ENCODE results near the gene ARF5.

Gene ARF5

DNA sequence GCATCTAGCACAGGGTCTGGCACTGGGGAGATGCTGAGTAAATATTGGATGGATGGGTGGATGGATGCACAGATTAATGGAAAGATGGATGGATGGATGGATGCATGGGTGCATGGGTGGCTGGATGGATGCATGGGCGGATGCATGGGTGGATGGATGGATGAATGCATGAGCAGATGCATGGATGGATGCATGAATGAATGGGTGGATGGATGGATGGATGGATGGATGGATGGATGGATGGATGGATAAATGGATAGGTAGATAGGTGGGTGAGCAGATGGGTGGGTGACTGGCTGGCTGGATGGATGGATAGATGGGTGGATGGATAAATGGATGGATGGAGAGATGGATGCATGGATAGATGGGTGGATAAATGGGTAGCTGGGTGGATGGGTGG is 24.1 kb downstream of the ARF5 start:
- peaks cover 11% of the 10 kb centered on the region; the same call in 1 of the 2 replicates for H3K9me3 ChIP-seq (ENCODE audit: insufficient read depth, low read depth, low read length)
- no peaks in the 10 kb centered on the region for H3K36me3 ChIP-seq (ENCODE audit: insufficient read depth, low read length)
- no peak overlapping the region for H3K9ac ChIP-seq (ENCODE audit: low read depth, low read length)
- peaks cover 17% of the 10 kb centered on the region for H3K27me3 ChIP-seq (ENCODE audit: insufficient read depth, low read length)
- 88% methylated on average over 1 of the region's 1 CpG for WGBS
- H3K27ac ChIP-seq (ENCODE audit: low read depth, low read length), result no peak overlapping the region
- H3K4me1 ChIP-seq (ENCODE audit: insufficient read depth, low read length), result no peaks in the 10 kb centered on the region
- no peak overlapping the region for H3K4me3 ChIP-seq (ENCODE audit: low read length)

DNA sequence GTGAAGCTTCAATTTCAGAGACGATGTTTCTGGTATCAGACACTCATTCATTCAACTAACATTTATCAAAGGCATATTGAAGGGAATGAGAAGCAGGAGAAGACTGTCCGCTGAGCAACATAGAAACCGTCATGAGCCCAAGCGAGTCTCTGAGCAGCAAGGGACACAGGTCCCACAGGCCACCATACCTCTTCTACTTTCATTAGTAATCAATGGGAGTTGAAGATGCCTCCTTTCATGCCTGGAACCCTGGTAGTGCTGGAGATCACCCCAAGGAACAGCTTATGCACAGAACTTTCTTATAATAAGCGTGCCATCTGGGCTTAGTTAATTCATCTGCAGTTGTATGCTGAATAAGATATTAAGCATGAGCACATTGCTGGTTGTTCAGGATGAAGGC is 28.5 kb downstream of the ARF5 start:
- no peak overlapping the region for H3K9ac ChIP-seq (ENCODE audit: low read depth, low read length)
- peaks cover 3% of the 10 kb centered on the region; the same call in 1 of the 2 replicates for H3K4me1 ChIP-seq (ENCODE audit: insufficient read depth, low read length)
- H3K9me3 ChIP-seq (ENCODE audit: insufficient read depth, low read depth, low read length), result no peaks in the 10 kb centered on the region
- H3K36me3 ChIP-seq (ENCODE audit: insufficient read depth, low read length), result no peaks in the 10 kb centered on the region
- H3K4me3 ChIP-seq (ENCODE audit: low read length), result no peak overlapping the region
- peaks cover 61% of the 10 kb centered on the region for H3K27me3 ChIP-seq (ENCODE audit: insufficient read depth, low read length)
- no peak overlapping the region for H3K27ac ChIP-seq (ENCODE audit: low read depth, low read length)
- WGBS, result 92% methylated on average over 5 of the region's 5 CpGs

DNA sequence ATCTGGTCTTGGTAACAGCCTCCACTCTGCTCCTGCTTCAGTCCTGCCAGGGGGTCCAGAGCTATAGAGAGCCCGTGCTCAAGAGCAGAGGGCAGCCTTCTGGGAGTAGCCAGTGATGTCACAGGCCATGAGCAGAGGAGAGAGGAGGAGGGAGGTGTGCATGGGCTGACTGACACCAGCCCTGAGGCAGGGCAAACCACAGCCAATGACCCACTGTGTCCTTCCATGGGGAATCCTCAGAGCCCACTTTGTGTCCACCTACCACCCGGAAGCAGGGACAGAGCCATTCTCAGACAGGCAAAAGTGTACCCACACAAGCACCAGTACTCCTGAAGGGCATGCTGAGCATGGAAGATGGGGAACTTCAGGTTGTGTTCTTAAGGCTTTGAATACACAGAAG is 29.8 kb downstream of the ARF5 start, which contains the start of gene PAX4:
PAX4 (minus strand) TSS at position 101 of the 400 bp plus-strand sequence. CDS start 2,214 bp downstream, outside the sequence.
- WGBS, result 49% methylated on average over 2 of the region's 2 CpGs
- Histone ChIP-seq H3K27ac (ENCODE audit: low read depth, low read length) (no peak within 1 kb of the TSS), H3K36me3 (ENCODE audit: insufficient read depth, low read length) (no peaks in the 10 kb centered on the region), H3K27me3 (ENCODE audit: insufficient read depth, low read length) (peaks cover 64% of the 10 kb centered on the region), H3K9me3 (ENCODE audit: insufficient read depth, low read depth, low read length) (no peaks in the 10 kb centered on the region), H3K9ac (ENCODE audit: low read depth, low read length) (no peak within 1 kb of the TSS), H3K4me3 (ENCODE audit: low read length) (no peak within 1 kb of the TSS), H3K4me1 (ENCODE audit: insufficient read depth, low read length) (peaks cover 3% of the 10 kb centered on the region; the same call in 1 of the 2 replicates)

DNA sequence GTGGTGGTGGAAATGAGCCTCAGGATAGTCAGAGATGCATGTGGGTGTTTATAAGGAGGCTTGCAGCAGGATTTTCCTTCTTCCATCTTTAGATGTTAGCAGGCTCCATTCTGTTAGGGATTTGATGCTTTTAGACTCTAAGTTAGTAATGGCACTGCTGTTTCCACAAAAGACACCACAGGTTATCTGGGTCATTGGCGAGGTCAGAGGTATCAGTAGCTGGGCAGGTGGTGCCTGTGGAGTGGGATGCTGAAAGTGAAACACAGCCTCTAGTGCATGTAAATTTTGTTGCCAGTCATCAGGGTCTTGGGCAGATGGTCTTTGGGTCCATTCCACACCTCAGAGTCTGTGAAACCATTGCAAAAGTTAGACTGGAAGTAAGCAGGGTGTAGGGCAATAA is 30.6 kb downstream of the ARF5 start:
- WGBS, result 92% methylated on average over 1 of the region's 1 CpG
- Histone ChIP-seq H3K4me3 (ENCODE audit: low read length) (no peak overlapping the region), H3K9me3 (ENCODE audit: insufficient read depth, low read depth, low read length) (no peaks in the 10 kb centered on the region), H3K4me1 (ENCODE audit: insufficient read depth, low read length) (peaks cover 3% of the 10 kb centered on the region; the same call in 1 of the 2 replicates), H3K36me3 (ENCODE audit: insufficient read depth, low read length) (no peaks in the 10 kb centered on the region), H3K27me3 (ENCODE audit: insufficient read depth, low read length) (peaks cover 64% of the 10 kb centered on the region), H3K27ac (ENCODE audit: low read depth, low read length) (no peak overlapping the region), H3K9ac (ENCODE audit: low read depth, low read length) (no peak overlapping the region)

DNA sequence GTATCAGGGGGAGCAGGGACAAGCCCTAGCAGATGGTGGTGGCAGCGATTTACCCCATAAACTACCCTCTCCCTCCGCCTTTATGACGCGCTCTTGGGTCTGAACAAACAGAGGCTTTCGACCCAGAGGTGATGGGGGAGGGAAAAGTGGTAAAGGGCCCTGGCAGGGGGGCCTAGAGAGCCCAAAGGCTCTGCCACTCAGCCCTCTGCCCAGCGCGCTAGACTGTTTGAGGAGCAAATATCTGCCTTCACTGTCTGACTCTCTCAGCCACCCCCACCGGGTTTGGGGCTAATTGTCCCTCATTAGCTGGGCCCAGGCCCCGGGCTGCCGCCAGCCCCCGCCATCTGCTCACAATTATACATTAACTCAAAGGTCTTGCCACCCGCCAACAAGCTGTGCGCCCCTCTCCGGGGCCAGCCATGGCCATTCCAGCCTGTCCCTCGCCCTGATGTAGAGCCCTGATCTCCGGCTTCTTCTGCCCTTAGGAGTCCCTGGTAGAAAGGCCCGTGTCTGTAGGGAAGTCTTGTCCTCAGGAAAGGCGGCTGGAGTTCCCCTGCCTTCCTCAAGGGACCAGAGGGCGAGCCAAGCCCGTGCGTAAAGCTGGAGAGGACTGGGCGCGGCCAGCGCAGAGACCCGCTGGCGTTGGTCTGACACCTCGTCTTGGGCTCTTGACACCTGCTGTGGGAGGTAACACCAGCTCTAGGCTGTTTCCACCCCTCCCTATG is 31.6 kb downstream of the ARF5 start:
- no peaks in the 10 kb centered on the region for H3K36me3 ChIP-seq (ENCODE audit: insufficient read depth, low read length)
- WGBS, result 20% methylated on average over 25 of the region's 27 CpGs
- H3K4me1 ChIP-seq (ENCODE audit: insufficient read depth, low read length), result peaks cover 3% of the 10 kb centered on the region; the same call in 1 of the 2 replicates
- no peak overlapping the region for H3K9ac ChIP-seq (ENCODE audit: low read depth, low read length)
- no peaks in the 10 kb centered on the region for H3K9me3 ChIP-seq (ENCODE audit: insufficient read depth, low read depth, low read length)
- H3K27ac ChIP-seq (ENCODE audit: low read depth, low read length), result no peak overlapping the region
- H3K27me3 ChIP-seq (ENCODE audit: insufficient read depth, low read length), result peaks cover 64% of the 10 kb centered on the region
- H3K4me3 ChIP-seq (ENCODE audit: low read length), result peak overlapping the region; percentile 65

DNA sequence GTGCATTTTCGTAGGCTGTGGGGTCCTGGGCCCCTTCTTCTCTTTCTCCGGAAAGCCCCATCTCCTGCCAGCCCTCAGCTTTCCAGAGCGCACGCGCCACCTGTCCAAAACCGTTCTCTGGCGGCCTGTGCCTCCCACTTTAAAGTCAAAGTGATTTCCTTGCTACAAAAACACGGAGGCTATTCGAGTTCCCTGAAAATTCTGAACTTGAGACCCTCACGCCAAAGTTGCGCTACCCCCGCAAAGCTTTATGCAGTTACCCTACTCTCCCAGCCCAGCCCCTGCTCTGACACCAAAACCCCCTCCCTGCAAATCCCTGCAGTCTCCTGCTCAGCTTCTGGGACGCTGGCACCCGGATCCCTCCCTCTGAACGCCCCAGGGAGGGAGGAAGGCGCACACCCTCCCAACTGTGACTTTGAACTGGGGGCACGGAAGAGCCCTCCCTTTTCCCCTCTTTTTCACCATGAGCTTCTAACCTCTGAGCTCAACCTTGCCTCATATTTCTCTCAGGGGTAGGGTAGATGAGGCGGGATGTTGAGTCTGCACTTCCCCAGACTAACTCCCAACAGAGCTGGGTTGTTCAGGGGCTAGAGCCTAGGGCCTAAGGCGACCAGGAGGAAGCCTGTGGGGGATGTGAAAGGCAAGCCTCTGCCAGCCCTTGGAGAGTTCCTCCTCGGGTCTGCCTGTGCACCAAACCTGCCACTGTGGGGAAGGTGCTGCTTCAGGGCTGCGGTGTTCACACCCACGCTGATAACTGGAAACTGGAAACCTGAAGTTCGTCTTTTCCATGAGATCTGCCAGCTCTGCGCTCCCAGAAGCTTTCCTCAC is 32.4 kb downstream of the ARF5 start:
- H3K9me3 ChIP-seq (ENCODE audit: insufficient read depth, low read depth, low read length), result no peaks in the 10 kb centered on the region
- H3K27ac ChIP-seq (ENCODE audit: low read depth, low read length), result no peak overlapping the region
- H3K27me3 ChIP-seq (ENCODE audit: insufficient read depth, low read length), result peaks cover 63% of the 10 kb centered on the region
- H3K4me1 ChIP-seq (ENCODE audit: insufficient read depth, low read length), result peaks cover 3% of the 10 kb centered on the region; the same call in 1 of the 2 replicates
- 4% methylated on average over 23 of the region's 24 CpGs for WGBS
- H3K4me3 ChIP-seq (ENCODE audit: low read length), result peak overlapping the region; percentile 65
- peak overlapping the region; percentile 7; the same call in 1 of the 2 replicates for H3K9ac ChIP-seq (ENCODE audit: low read depth, low read length)
- H3K36me3 ChIP-seq (ENCODE audit: insufficient read depth, low read length), result no peaks in the 10 kb centered on the region

DNA sequence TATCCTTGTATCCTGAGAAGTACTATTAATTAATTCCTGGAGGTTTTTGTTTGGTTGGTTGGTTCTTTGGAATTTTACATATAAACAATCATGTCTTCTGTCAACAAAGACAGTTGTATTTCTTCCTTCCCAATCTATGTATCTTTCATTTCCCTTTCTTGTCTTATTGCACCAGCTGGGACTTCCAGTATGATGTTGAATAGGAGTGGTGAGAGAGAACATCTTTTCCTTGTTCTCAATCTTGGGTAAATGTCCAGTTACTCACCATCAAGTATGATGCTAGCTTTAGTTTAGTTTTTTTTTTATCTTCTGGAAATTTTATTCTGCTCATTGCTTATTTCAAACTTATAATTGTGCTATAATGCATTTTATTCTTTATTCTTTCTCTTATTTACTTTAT is 37.1 kb downstream of the ARF5 start:
- Histone ChIP-seq H3K9ac (ENCODE audit: low read depth, low read length) (no peak overlapping the region), H3K27me3 (ENCODE audit: insufficient read depth, low read length) (peaks cover 16% of the 10 kb centered on the region), H3K4me3 (ENCODE audit: low read length) (no peak overlapping the region), H3K36me3 (ENCODE audit: insufficient read depth, low read length) (no peaks in the 10 kb centered on the region), H3K4me1 (ENCODE audit: insufficient read depth, low read length) (peaks cover 3% of the 10 kb centered on the region; the same call in 1 of the 2 replicates), H3K27ac (ENCODE audit: low read depth, low read length) (no peak overlapping the region), H3K9me3 (ENCODE audit: insufficient read depth, low read depth, low read length) (no peaks in the 10 kb centered on the region)

DNA sequence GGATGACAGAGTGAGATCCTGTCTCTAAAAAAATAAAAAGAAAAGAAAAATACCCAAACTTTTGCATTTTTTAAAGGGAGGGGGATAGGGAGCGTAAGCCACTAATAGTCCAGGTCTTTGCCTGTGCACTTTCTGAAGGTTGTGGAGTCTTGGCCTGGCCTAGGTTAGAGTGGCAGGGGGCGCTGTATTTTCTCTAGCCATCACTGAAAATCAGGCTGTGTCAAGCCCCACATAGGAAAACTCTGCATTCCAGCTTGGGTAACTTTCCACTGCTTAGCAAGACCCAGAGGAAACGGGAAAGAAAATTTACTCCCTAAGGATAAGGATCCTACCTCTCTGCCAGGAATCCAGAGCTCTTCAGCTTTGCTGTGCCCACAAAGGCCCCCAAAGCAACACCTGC is 40.2 kb downstream of the ARF5 start:
- no peak overlapping the region for H3K4me3 ChIP-seq (ENCODE audit: low read length)
- no peaks in the 10 kb centered on the region for H3K36me3 ChIP-seq (ENCODE audit: insufficient read depth, low read length)
- WGBS, result 40% methylated on average over 3 of the region's 3 CpGs
- H3K27ac ChIP-seq (ENCODE audit: low read depth, low read length), result no peak overlapping the region
- no peaks in the 10 kb centered on the region for H3K4me1 ChIP-seq (ENCODE audit: insufficient read depth, low read length)
- no peaks in the 10 kb centered on the region for H3K27me3 ChIP-seq (ENCODE audit: insufficient read depth, low read length)
- no peaks in the 10 kb centered on the region for H3K9me3 ChIP-seq (ENCODE audit: insufficient read depth, low read depth, low read length)
- H3K9ac ChIP-seq (ENCODE audit: low read depth, low read length), result no peak overlapping the region

DNA sequence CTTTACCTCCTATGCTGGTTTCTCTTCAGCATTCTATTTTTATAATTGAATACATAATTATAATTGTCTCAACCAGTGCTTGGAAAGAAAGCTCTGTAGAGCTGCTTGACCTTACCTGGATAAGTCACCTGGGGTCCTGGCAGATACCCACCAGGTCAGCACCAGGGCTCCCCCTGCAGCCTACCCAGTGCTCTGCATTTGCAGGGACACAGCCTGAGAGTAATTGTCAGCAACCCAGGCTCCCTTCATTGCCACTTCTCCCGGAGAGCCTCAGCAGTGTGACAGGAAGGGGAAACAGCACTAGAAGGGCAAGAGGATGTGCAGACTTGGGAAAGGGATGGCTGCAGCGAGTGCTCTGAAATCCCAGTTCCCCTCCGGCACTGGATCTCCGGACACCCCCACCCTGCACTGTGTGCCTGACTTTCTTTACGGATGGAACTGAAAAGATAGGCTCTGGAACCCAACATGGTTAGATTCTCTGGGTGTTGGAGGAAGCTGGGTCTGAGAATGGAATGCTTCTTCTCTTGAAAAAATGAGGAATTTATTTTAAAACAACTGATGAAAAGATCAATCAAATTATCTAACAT is 41.1 kb downstream of the ARF5 start:
- Histone ChIP-seq H3K4me1 (ENCODE audit: insufficient read depth, low read length) (no peaks in the 10 kb centered on the region), H3K9me3 (ENCODE audit: insufficient read depth, low read depth, low read length) (no peaks in the 10 kb centered on the region), H3K9ac (ENCODE audit: low read depth, low read length) (no peak overlapping the region), H3K36me3 (ENCODE audit: insufficient read depth, low read length) (no peaks in the 10 kb centered on the region), H3K27ac (ENCODE audit: low read depth, low read length) (no peak overlapping the region), H3K27me3 (ENCODE audit: insufficient read depth, low read length) (no peaks in the 10 kb centered on the region), H3K4me3 (ENCODE audit: low read length) (peak overlapping the region; percentile 18; the same call in 1 of the 2 replicates)
- WGBS, result 34% methylated on average over 5 of the region's 5 CpGs

DNA sequence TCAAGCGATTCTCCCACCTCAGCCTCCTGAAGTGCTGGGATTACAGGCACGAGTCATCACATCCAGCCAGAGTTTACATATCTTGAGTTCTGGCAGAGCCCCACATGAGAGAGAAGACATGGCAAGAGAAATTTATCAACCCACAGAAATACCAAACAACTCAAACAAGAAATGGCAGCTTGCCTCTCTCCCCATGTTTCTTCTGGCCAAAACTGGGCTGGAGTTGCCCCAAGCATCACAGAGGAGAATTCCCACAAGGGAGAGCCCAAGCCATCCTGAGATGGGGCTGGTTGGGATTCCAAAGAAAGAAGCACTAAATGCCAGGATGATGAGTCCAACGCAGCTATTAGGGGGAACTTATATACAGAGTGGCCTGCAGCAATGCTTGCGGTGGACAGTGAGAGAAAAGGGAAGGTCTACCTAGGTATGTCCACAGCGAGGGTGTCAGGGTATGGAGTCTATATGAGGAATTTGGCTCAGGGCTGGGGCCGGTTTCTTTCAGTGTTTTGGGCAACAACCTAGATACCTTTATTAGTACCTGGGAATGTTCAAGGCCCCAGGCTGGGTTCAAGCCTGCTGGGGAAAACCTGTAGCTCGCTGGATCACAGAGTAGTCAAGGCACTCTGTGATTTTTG is 44.2 kb downstream of the ARF5 start:
- no peaks in the 10 kb centered on the region for H3K4me1 ChIP-seq (ENCODE audit: insufficient read depth, low read length)
- no peaks in the 10 kb centered on the region for H3K27me3 ChIP-seq (ENCODE audit: insufficient read depth, low read length)
- no peak overlapping the region for H3K4me3 ChIP-seq (ENCODE audit: low read length)
- H3K27ac ChIP-seq (ENCODE audit: low read depth, low read length), result no peak overlapping the region
- no peak overlapping the region for H3K9ac ChIP-seq (ENCODE audit: low read depth, low read length)
- H3K9me3 ChIP-seq (ENCODE audit: insufficient read depth, low read depth, low read length), result no peaks in the 10 kb centered on the region
- WGBS, result 92% methylated on average over 7 of the region's 7 CpGs
- no peaks in the 10 kb centered on the region for H3K36me3 ChIP-seq (ENCODE audit: insufficient read depth, low read length)

Measured in HUES64 (cell line).